ENCODE data around the gene AZIN2.

Gene AZIN2

DNA sequence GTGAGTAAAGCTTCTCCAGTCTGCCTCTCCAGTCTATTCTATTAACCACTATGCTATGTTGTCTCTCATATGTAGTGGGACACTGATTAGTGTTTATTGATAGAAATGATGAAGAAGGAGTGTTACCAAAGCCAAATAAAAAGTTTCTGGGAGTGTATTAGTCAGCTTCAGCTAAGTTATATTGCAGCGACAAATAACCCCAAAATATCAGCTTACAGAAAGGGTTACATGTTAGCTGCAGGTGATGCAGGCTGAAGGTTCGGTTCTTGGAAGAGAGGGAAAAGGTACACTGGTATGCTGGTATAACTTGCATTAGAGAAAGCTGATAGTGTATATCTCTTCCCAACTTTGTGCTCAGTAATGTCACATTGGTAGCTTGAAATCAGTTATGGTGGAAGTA lies 33.7 kb upstream of the AZIN2 start:
- no peak for DNase-seq
- TF ChIP-seq, protein P1, sequence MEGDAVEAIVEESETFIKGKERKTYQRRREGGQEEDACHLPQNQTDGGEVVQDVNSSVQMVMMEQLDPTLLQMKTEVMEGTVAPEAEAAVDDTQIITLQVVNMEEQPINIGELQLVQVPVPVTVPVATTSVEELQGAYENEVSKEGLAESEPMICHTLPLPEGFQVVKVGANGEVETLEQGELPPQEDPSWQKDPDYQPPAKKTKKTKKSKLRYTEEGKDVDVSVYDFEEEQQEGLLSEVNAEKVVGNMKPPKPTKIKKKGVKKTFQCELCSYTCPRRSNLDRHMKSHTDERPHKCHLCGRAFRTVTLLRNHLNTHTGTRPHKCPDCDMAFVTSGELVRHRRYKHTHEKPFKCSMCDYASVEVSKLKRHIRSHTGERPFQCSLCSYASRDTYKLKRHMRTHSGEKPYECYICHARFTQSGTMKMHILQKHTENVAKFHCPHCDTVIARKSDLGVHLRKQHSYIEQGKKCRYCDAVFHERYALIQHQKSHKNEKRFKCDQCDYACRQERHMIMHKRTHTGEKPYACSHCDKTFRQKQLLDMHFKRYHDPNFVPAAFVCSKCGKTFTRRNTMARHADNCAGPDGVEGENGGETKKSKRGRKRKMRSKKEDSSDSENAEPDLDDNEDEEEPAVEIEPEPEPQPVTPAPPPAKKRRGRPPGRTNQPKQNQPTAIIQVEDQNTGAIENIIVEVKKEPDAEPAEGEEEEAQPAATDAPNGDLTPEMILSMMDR (IDR thresholded peaks at IDR 0.05) = no peak
- Mint-ChIP-seq H3K27me3 (ENCODE audit: low read depth, poor library complexity) (peaks cover 3% of the 10 kb centered on the region), H3K36me3 (ENCODE audit: low read depth) (peaks cover 7% of the 10 kb centered on the region), H3K27ac (no peak overlapping the region), H3K4me3 (no peak overlapping the region), H3K9me3 (peaks cover 15% of the 10 kb centered on the region), H3K4me1 (peaks cover 38% of the 10 kb centered on the region)

DNA sequence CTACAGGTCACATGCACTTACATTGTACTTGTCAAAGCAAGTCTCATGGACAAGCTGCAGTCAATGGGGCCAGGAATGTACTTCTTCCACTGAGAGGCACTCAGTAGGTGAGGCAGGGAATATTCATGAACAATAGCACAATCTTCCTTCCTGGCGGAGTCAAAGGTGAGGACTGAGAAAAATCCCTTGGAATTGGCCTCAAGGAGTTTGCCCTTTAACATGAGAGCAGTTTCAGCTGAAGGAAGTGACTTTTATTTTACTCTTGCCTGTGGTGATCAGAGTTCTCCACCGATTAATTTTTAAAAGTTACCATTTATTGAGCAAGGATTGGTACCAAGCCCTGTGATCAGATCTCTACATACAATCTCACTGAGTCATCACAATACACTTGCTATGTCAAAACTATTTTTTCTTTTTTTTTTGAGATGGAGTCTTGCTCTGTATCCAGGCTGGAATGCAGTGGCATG lies 33.1 kb upstream of the AZIN2 start:
- Mint-ChIP-seq H3K4me3 (no peak overlapping the region), H3K27ac (no peak overlapping the region), H3K4me1 (peaks cover 34% of the 10 kb centered on the region), H3K27me3 (ENCODE audit: low read depth, poor library complexity) (peaks cover 3% of the 10 kb centered on the region), H3K36me3 (ENCODE audit: low read depth) (peaks cover 7% of the 10 kb centered on the region), H3K9me3 (peaks cover 15% of the 10 kb centered on the region)
- TF ChIP-seq, protein P1 (IDR thresholded peaks at IDR 0.05) = no peak
- no peak for DNase-seq

DNA sequence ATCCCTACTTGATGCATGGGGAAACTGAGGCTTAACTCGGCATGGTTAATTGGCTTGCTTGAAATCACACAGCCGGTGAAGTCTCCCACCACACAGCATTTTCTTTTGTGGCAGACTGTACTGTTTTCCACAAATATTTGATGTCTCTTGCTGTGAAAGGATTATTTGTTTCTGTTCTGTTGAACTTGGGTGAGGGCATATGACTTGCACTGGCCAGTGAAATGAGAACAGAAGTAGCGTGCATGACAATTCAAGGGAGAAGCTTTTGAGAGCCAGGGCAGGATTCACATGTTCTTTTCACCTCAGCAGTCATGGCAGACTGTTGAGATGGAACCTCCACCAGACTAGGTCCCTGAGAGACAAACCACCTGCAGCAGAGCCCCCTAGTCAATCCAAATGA lies 32.5 kb upstream of the AZIN2 start:
- DNase-seq = no peak
- Mint-ChIP-seq H3K36me3 (ENCODE audit: low read depth) (peaks cover 7% of the 10 kb centered on the region), H3K27me3 (ENCODE audit: low read depth, poor library complexity) (peaks cover 3% of the 10 kb centered on the region), H3K4me3 (no peak overlapping the region), H3K9me3 (peaks cover 17% of the 10 kb centered on the region), H3K4me1 (peaks cover 28% of the 10 kb centered on the region), H3K27ac (no peak overlapping the region)
- TF ChIP-seq, protein P1 (IDR thresholded peaks at IDR 0.05) = no peak

DNA sequence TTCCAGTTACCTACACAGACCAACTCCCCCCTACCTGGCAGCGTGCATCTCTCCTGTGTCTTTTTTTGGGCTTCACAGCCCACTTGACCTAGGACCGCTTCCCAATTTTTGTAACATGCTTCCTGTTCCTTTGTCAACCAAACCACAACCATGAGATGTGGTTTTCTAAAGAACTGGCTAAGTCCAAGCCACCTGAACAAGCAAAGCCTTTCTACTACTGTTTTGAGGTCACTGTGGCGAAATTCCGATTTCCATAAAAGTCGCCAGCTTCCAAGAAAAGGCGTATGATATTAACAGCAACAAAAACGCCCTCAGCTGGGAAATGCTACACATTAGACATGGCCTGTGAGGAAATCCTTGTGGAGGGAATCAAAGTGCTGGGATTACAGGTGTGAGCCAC lies 31.6 kb upstream of the AZIN2 start:
- Mint-ChIP-seq H3K4me3 (no peak overlapping the region), H3K9me3 (peaks cover 20% of the 10 kb centered on the region), H3K27ac (no peak overlapping the region), H3K36me3 (ENCODE audit: low read depth) (peaks cover 7% of the 10 kb centered on the region), H3K4me1 (peaks cover 19% of the 10 kb centered on the region), H3K27me3 (ENCODE audit: low read depth, poor library complexity) (peaks cover 3% of the 10 kb centered on the region)
- no peak for DNase-seq
- TF ChIP-seq, protein P1 (IDR thresholded peaks at IDR 0.05) = no peak

DNA sequence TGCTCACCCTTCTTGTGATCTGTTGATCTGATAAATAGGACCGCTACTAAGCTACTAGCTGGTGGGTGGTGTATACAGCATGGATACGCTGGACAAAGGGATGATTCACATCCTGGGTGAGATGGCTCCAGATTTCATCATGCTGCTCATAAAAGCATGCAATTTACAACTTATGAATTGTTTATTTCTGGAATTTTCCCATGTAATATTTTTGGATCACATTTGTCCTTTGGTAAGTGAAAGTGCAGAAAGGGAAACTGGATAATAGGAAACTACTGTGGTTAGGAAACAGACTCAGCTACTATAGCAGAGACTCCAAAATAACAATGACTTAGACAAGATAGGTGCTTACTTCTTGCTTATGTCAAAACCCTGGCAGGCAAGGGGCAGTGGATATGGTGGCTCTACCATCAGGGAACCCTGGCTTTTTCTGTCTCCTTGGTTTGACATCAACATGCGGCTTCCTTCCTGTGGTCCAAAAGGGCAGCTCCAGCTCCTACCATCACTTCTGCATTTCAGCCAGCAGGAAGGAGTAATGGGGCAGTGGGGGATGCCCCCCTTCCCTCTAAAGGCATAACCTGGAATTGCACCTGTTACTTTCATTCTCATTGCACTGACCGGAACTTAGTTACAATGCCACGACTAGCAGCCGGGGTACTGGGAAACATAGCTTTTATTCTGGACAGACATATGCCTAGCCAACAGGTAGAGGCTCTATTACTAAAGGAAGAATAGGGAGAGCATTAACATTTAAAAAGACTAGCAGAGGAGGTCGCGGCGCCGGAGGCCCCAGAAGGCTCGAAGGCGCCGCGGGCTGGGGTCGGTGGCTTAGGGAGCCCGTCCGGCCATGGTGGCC lies 30.5 kb upstream of the AZIN2 start:
- DNase-seq = no peak
- Mint-ChIP-seq H3K9me3 (peaks cover 24% of the 10 kb centered on the region), H3K4me1 (peaks cover 15% of the 10 kb centered on the region), H3K27me3 (ENCODE audit: low read depth, poor library complexity) (peaks cover 3% of the 10 kb centered on the region), H3K4me3 (no peak overlapping the region), H3K27ac (no peak overlapping the region), H3K36me3 (ENCODE audit: low read depth) (peaks cover 7% of the 10 kb centered on the region)
- TF ChIP-seq, protein P1 (IDR thresholded peaks at IDR 0.05) = no peak

Measured in nephron progenitor cell (in vitro differentiated cells).